ENCODE results near the gene TPRG1. TPM values are rescaled to one million over a fixed set of nuclear protein-coding genes. Genes with fewer than 3 reads are reported as not detected.

TPRG1 gene
- total and polyA plus RNA-seq, 2 of the 8 experiments (the other 6 are each of a cell fraction or from before 2014, with no cell fraction given), result 0.37 to 0.47 TPM

DNA sequence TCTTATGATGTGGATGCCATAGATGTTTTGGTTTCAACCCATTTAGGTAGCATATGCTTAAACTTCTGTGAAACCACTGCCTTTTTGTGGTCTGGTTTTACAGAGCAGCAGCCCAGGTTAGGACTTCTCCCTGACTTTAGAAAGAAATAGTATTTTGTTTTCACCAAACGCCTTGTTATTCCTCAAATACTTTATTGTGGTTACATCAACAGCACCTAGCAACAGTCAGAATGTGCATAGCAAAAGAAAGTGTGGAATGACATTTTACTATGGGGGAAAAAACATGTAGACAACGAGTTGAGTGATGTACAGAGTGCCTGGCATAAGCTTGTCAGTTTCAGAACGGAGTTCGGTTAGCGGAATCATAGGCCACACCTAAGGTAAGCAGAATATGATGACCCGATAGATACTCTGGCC, 159.2 kb downstream of the TPRG1 start:
- Histone ChIP-seq H3K4me1 (replicated peaks in 1 of 4; ENCODE audit: control insufficient read depth in 3 of 4, insufficient read depth in 4 of 4, low read length in 3 of 4) (no peaks in the 10 kb centered on the region), H2BK120ac (replicated peaks; ENCODE audit: low read depth, low read length) (no peak overlapping the region), H4K8ac (ENCODE audit: extremely low read depth, insufficient read depth, low read length) (no peak overlapping the region), H3K4me3 (ENCODE audit: extremely low read depth in 1 of 4, insufficient read depth in 2 of 4, low read depth in 3 of 4, low read length in 4 of 4) (no peak overlapping the region), H3K27me3 (replicated peaks in 1 of 4; ENCODE audit: control insufficient read depth in 3 of 4, extremely low read depth in 1 of 4, insufficient read depth in 3 of 4, low read length in 3 of 4) (no peaks in the 10 kb centered on the region), H3K36me3 (ENCODE audit: control insufficient read depth in 2 of 4, insufficient read depth in 4 of 4, low read length in 3 of 4) (no peaks in the 10 kb centered on the region), H3K4me2 (ENCODE audit: insufficient read depth in 1 of 2, low read depth in 2 of 2, low read length in 2 of 2) (no peak overlapping the region), H3K14ac (ENCODE audit: insufficient read length) (no peak overlapping the region), H3K79me1 (ENCODE audit: low read depth, low read length) (no peaks in the 10 kb centered on the region), H2BK15ac (ENCODE audit: low read length) (no peak overlapping the region), H3K9ac (replicated peaks in 1 of 4; ENCODE audit: extremely low read depth in 1 of 4, low read depth in 3 of 4, low read length in 3 of 4) (no peak overlapping the region), H3K56ac (replicated peaks; ENCODE audit: insufficient read length, low read depth, low read length) (no peak overlapping the region), H2BK5ac (ENCODE audit: low read depth, low read length) (no peak overlapping the region), H3K23ac (ENCODE audit: insufficient read length) (no peak overlapping the region), H2AFZ (ENCODE audit: low read length) (no peak overlapping the region), H4K5ac (ENCODE audit: insufficient read length, low read depth, low read length) (no peak overlapping the region), H3K4ac (replicated peaks; ENCODE audit: insufficient read length, low read depth, low read length) (no peak overlapping the region), H3K9me3 (ENCODE audit: insufficient read depth in 2 of 2, low read depth in 1 of 2, low read length in 1 of 2) (no peaks in the 10 kb centered on the region), H2BK20ac (ENCODE audit: low read length) (no peak overlapping the region), H2BK12ac (ENCODE audit: low read depth, low read length) (no peak overlapping the region), H4K20me1 (replicated peaks in 1 of 2; ENCODE audit: control insufficient read depth in 1 of 2, insufficient read depth in 2 of 2, low read length in 2 of 2) (no peaks in the 10 kb centered on the region), H3K18ac (ENCODE audit: extremely low read depth, low read length) (no peak overlapping the region), H3K23me2 (ENCODE audit: low read depth, low read length) (no peaks in the 10 kb centered on the region), H4K91ac (replicated peaks; ENCODE audit: insufficient read length, low read length) (no peak overlapping the region), H2AK5ac (ENCODE audit: low read depth, low read length) (no peak overlapping the region), H3K79me2 (ENCODE audit: control insufficient read depth in 1 of 2, insufficient read depth in 2 of 2, low read length in 2 of 2) (no peaks in the 10 kb centered on the region), H3K27ac (ENCODE audit: low read depth, low read length) (no peak overlapping the region)
- FAIRE-seq (no peak), DNase-seq (ENCODE audit: low read depth in 1 of 2, low spot score in 2 of 2) (no peak)
- ChIA-PET POLR2A (ENCODE audit: partially characterized antibody) (no interaction called here), CTCF (ENCODE audit: partially characterized antibody) (interaction anchor here (0.9 to 1.7 kb wide), 5 partner anchors 9 to 61 kb away, joined by 3 to 9 read pairs (median 3); no protein-coding TSS in a partner anchor)
- 81% methylated on average over 6 of the region's 6 CpGs; no CpG with 5 or more reads in 1 of the 2 experiments for WGBS, 2 experiments (ENCODE audit: extremely low coverage in 1 of 2, insufficient coverage in 1 of 2, insufficient read length in 1 of 2, insufficient replicate concordance in 2 of 2, low coverage in 1 of 2, low lambda C conversion rate in 2 of 2, missing lambda C conversion rate in 1 of 2)
- no peak for TF ChIP-seq CTBP2 (IDR thresholded peaks at IDR 0.05; ENCODE audit: borderline replicate concordance, insufficient read depth, insufficient read length, low read length)
- no peak for TF ChIP-seq KDM4A (IDR thresholded peaks at IDR 0.05; ENCODE audit: low read depth, low read length, severe bottlenecking)
- no peak for TF ChIP-seq RFX5 (IDR thresholded peaks at IDR 0.05; ENCODE audit: borderline replicate concordance, low read depth, low read length)
- TF ChIP-seq BRCA1 (IDR thresholded peaks at IDR 0.05; ENCODE audit: low read depth, low read length), result no peak

All from H1 (cell line).